GM10248 (cell line): ENCODE results near the gene TLX2.
"Not testable (repeated sequence)": the region's sequence is repeated elsewhere in the genome, so short reads cannot be mapped to it uniquely, and the experiment has no call there.

Source experiments
- CTCF ChIA-PET: fragments of 300-600 bp; sonication (Branson Sonifier 250); formaldehyde crosslinking; extraction: SDS; loops from one replicate; lab custom pipeline; 2021; ENCODE audit warnings: antibody characterized with exemption; lab: Yijun Ruan, JAX
- POLR2A ChIA-PET: fragments of 350-650 bp; sonication (Branson Sonifier 250); formaldehyde crosslinking; extraction: SDS; loops from one replicate; lab custom pipeline; 2020; ENCODE audit warnings: antibody characterized with exemption; lab: Yijun Ruan, JAX
- DNase-seq: peaks from one replicate; pipeline ENCODE4 v3.0.0; 2012; ENCODE audit errors: extremely low spot score
- CTCF ChIP-seq: IDR thresholded peaks from 2 replicates; pipeline ENCODE4 v1.5.1; 2012; ENCODE audit warnings: mild to moderate bottlenecking, low read depth; ENCODE audit errors: extremely low read depth, missing control alignments, control extremely low read depth

The TLX2 gene

GRCh38 chr2:74514368-74515270 is at the start of gene TLX2:
Gene TLX2, plus strand, starts transcription at chr2:74514450. Its CDS starts 357 bp downstream, at chr2:74514807.
- DNase-seq = peak; percentile 31
- TF ChIP-seq CTCF = no peak
- ChIA-PET CTCF (interaction anchor here (1.0 to 3.9 kb wide), 4 partner anchors 17 to 74 kb away, joined by 3 to 10 read pairs (median 4); partner anchors contain the start of genes CCDC142 and TTC31), POLR2A (interaction anchor here (0.7 kb wide), 1 partner anchor 8 kb away, joined by 4 read pairs; no protein-coding TSS in a partner anchor)

- POLR2A ChIA-PET = interaction anchor here (2.3 kb wide), 1 partner anchor 12 kb away, joined by 8 read pairs; the partner anchor contains the start of gene WBP1
- CTCF ChIA-PET, DNase-seq: not testable (repeated sequence)
Observed at GRCh38 chr2:74470742-74471141, 43.5 kb upstream of the TLX2 start.

GRCh38 chr2:74471332-74472065 is 42.8 kb upstream of the TLX2 start:
- no peak for DNase-seq
- no peak for TF ChIP-seq CTCF
- ChIA-PET CTCF (interaction anchor here (1.8 to 3.5 kb wide), 3 partner anchors 11 to 115 kb away, joined by 4 to 27 read pairs (median 24); partner anchors contain the start of genes CCDC142 and TTC31), POLR2A (interaction anchor here (0.6 to 2.3 kb wide), 3 partner anchors 11 to 178 kb away, joined by 4 to 8 read pairs (median 6); partner anchors contain the start of genes CCDC142, TTC31 and WBP1)

GRCh38 chr2:74472086-74472944 is 41.9 kb upstream of the TLX2 start, which contains the start of gene MRPL53:
Gene MRPL53, minus strand, starts transcription at chr2:74472680. Its CDS starts 20 bp downstream, at chr2:74472660.
- TF ChIP-seq CTCF = no peak
- ChIA-PET POLR2A (interaction anchor here (0.8 to 2.3 kb wide), 3 partner anchors 10 to 66 kb away, joined by 3 to 8 read pairs (median 4); partner anchors contain the start of genes CCDC142, TTC31 and WBP1), CTCF (interaction anchor here (1.0 to 4.1 kb wide), 6 partner anchors 10 to 114 kb away, joined by 3 to 27 read pairs (median 14); partner anchors contain the start of genes CCDC142, INO80B, TTC31 and WBP1)
- DNase-seq = peak; percentile 88

- ChIA-PET CTCF (interaction anchor here (1.0 to 4.1 kb wide), 6 partner anchors 9 to 114 kb away, joined by 3 to 27 read pairs (median 14); partner anchors contain the start of genes CCDC142, INO80B, TTC31 and WBP1), POLR2A (interaction anchor here (0.8 to 2.3 kb wide), 2 partner anchors 15 to 66 kb away, joined by 3 to 8 read pairs; partner anchors contain the start of gene WBP1)
- DNase-seq = no peak
- no peak for TF ChIP-seq CTCF
Observed at GRCh38 chr2:74472945-74473258, 41.3 kb upstream of the TLX2 start.

GRCh38 chr2:74474481-74474880 is 39.8 kb upstream of the TLX2 start:
- ChIA-PET CTCF (interaction anchor here (1.1 to 4.1 kb wide), 15 partner anchors 9 to 652 kb away, joined by 3 to 27 read pairs (median 5); partner anchors contain the start of genes CCDC142, INO80B, MOGS and TTC31), POLR2A (interaction anchor here (0.7 to 0.8 kb wide), 2 partner anchors 16 to 19 kb away, joined by 3 to 4 read pairs; partner anchors contain the start of gene WBP1)
- no peak for TF ChIP-seq CTCF
- DNase-seq = no peak
